ENCODE data around the gene HSP90AA1. TPM values are rescaled to one million over a fixed set of nuclear protein-coding genes. Genes with fewer than 3 reads are reported as not detected.

The HSP90AA1 gene
- total RNA-seq, 1 donor, result 382 TPM

- Histone ChIP-seq H3K4me1 (ENCODE audit: insufficient read depth, low read length) (peaks cover 5% of the 10 kb centered on the region), H3K4me3 (ENCODE audit: low read length) (no peak overlapping the region), H3K9me3 (ENCODE audit: low read depth, low read length) (no peaks in the 10 kb centered on the region)
These were observed 23.6 kb downstream of the HSP90AA1 start for GRCh38 chr14:102063109-102063807.

GRCh38 chr14:102058961-102059360, 27.9 kb downstream of the HSP90AA1 start:
- Histone ChIP-seq H3K27me3 (ENCODE audit: insufficient read depth, low read length) (no peaks in the 10 kb centered on the region), H3K4me3 (ENCODE audit: low read length) (no peak overlapping the region), H3K4me1 (ENCODE audit: insufficient read depth, low read length) (peaks cover 5% of the 10 kb centered on the region), H3K9me3 (ENCODE audit: low read depth, low read length) (no peaks in the 10 kb centered on the region)

More at GRCh38 chr14:102063109-102063807, 23.6 kb downstream of the HSP90AA1 start:
- no peaks in the 10 kb centered on the region for H3K27me3 ChIP-seq (ENCODE audit: insufficient read depth, low read length)

- Histone ChIP-seq H3K4me1 (ENCODE audit: insufficient read depth, low read length) (peaks cover 5% of the 10 kb centered on the region), H3K4me3 (ENCODE audit: low read length) (no peak overlapping the region), H3K27me3 (ENCODE audit: insufficient read depth, low read length) (no peaks in the 10 kb centered on the region), H3K9me3 (ENCODE audit: low read depth, low read length) (no peaks in the 10 kb centered on the region)
These were observed 28.7 kb downstream of the HSP90AA1 start for GRCh38 chr14:102058146-102058545.

- H3K4me1 ChIP-seq (ENCODE audit: insufficient read depth, low read length), result peaks cover under 1% of the 10 kb centered on the region
These were observed 29.2 kb downstream of the HSP90AA1 start for GRCh38 chr14:102057480-102058114.

GRCh38 chr14:102056694-102057442, 30.0 kb downstream of the HSP90AA1 start:
- Histone ChIP-seq H3K27me3 (ENCODE audit: insufficient read depth, low read length) (no peaks in the 10 kb centered on the region), H3K4me3 (ENCODE audit: low read length) (no peak overlapping the region), H3K4me1 (ENCODE audit: insufficient read depth, low read length) (no peaks in the 10 kb centered on the region), H3K9me3 (ENCODE audit: low read depth, low read length) (no peaks in the 10 kb centered on the region)

More at GRCh38 chr14:102057480-102058114, 29.2 kb downstream of the HSP90AA1 start:
- Histone ChIP-seq H3K9me3 (ENCODE audit: low read depth, low read length) (no peaks in the 10 kb centered on the region), H3K27me3 (ENCODE audit: insufficient read depth, low read length) (no peaks in the 10 kb centered on the region), H3K4me3 (ENCODE audit: low read length) (no peak overlapping the region)

GRCh38 chr14:102055181-102055901, 31.5 kb downstream of the HSP90AA1 start:
- H3K27me3 ChIP-seq (ENCODE audit: insufficient read depth, low read length), result no peaks in the 10 kb centered on the region
- H3K4me1 ChIP-seq (ENCODE audit: insufficient read depth, low read length), result no peaks in the 10 kb centered on the region

GRCh38 chr14:102052522-102052921, 34.3 kb downstream of the HSP90AA1 start:
- Histone ChIP-seq H3K4me3 (ENCODE audit: low read length) (no peak overlapping the region), H3K9me3 (ENCODE audit: low read depth, low read length) (no peaks in the 10 kb centered on the region), H3K4me1 (ENCODE audit: insufficient read depth, low read length) (no peaks in the 10 kb centered on the region), H3K27me3 (ENCODE audit: insufficient read depth, low read length) (no peaks in the 10 kb centered on the region)

More at GRCh38 chr14:102055181-102055901, 31.5 kb downstream of the HSP90AA1 start:
- no peaks in the 10 kb centered on the region for H3K9me3 ChIP-seq (ENCODE audit: low read depth, low read length)
- H3K4me3 ChIP-seq (ENCODE audit: low read length), result no peak overlapping the region

GRCh38 chr14:102050625-102051024, 36.2 kb downstream of the HSP90AA1 start:
- Histone ChIP-seq H3K9me3 (ENCODE audit: low read depth, low read length) (no peaks in the 10 kb centered on the region), H3K4me3 (ENCODE audit: low read length) (no peak overlapping the region), H3K27me3 (ENCODE audit: insufficient read depth, low read length) (no peaks in the 10 kb centered on the region), H3K4me1 (ENCODE audit: insufficient read depth, low read length) (no peaks in the 10 kb centered on the region)

GRCh38 chr14:102050026-102050405, 36.8 kb downstream of the HSP90AA1 start:
- Histone ChIP-seq H3K9me3 (ENCODE audit: low read depth, low read length) (no peaks in the 10 kb centered on the region), H3K27me3 (ENCODE audit: insufficient read depth, low read length) (no peaks in the 10 kb centered on the region), H3K4me3 (ENCODE audit: low read length) (no peak overlapping the region), H3K4me1 (ENCODE audit: insufficient read depth, low read length) (no peaks in the 10 kb centered on the region)

- Histone ChIP-seq H3K27me3 (ENCODE audit: insufficient read depth, low read length) (no peaks in the 10 kb centered on the region), H3K4me1 (ENCODE audit: insufficient read depth, low read length) (no peaks in the 10 kb centered on the region), H3K9me3 (ENCODE audit: low read depth, low read length) (no peaks in the 10 kb centered on the region), H3K4me3 (ENCODE audit: low read length) (no peak overlapping the region)
These were observed 37.4 kb downstream of the HSP90AA1 start for GRCh38 chr14:102049258-102050025.

GRCh38 chr14:102047808-102048540, 38.9 kb downstream of the HSP90AA1 start:
- Histone ChIP-seq H3K9me3 (ENCODE audit: low read depth, low read length) (no peaks in the 10 kb centered on the region), H3K4me3 (ENCODE audit: low read length) (no peak overlapping the region), H3K27me3 (ENCODE audit: insufficient read depth, low read length) (no peaks in the 10 kb centered on the region), H3K4me1 (ENCODE audit: insufficient read depth, low read length) (no peaks in the 10 kb centered on the region)

- Histone ChIP-seq H3K4me3 (ENCODE audit: low read length) (no peak overlapping the region), H3K4me1 (ENCODE audit: insufficient read depth, low read length) (no peaks in the 10 kb centered on the region), H3K9me3 (ENCODE audit: low read depth, low read length) (no peaks in the 10 kb centered on the region), H3K27me3 (ENCODE audit: insufficient read depth, low read length) (no peaks in the 10 kb centered on the region)
These were observed 40.2 kb downstream of the HSP90AA1 start for GRCh38 chr14:102046337-102047278.

GRCh38 chr14:102044566-102044965, 42.3 kb downstream of the HSP90AA1 start:
- no peak overlapping the region for H3K4me3 ChIP-seq (ENCODE audit: low read length)
- no peaks in the 10 kb centered on the region for H3K9me3 ChIP-seq (ENCODE audit: low read depth, low read length)
- H3K4me1 ChIP-seq (ENCODE audit: insufficient read depth, low read length), result no peaks in the 10 kb centered on the region
- no peaks in the 10 kb centered on the region for H3K27me3 ChIP-seq (ENCODE audit: insufficient read depth, low read length)

Measured in mononuclear cell (primary cell).